ENCODE results near the gene TBC1D4. TPM values are rescaled to one million over a fixed set of nuclear protein-coding genes. Genes with fewer than 3 reads are reported as not detected.
A peak's percentile ranks its signal among the peaks of the same experiment; 100 is the strongest.

The TBC1D4 gene, protein sequence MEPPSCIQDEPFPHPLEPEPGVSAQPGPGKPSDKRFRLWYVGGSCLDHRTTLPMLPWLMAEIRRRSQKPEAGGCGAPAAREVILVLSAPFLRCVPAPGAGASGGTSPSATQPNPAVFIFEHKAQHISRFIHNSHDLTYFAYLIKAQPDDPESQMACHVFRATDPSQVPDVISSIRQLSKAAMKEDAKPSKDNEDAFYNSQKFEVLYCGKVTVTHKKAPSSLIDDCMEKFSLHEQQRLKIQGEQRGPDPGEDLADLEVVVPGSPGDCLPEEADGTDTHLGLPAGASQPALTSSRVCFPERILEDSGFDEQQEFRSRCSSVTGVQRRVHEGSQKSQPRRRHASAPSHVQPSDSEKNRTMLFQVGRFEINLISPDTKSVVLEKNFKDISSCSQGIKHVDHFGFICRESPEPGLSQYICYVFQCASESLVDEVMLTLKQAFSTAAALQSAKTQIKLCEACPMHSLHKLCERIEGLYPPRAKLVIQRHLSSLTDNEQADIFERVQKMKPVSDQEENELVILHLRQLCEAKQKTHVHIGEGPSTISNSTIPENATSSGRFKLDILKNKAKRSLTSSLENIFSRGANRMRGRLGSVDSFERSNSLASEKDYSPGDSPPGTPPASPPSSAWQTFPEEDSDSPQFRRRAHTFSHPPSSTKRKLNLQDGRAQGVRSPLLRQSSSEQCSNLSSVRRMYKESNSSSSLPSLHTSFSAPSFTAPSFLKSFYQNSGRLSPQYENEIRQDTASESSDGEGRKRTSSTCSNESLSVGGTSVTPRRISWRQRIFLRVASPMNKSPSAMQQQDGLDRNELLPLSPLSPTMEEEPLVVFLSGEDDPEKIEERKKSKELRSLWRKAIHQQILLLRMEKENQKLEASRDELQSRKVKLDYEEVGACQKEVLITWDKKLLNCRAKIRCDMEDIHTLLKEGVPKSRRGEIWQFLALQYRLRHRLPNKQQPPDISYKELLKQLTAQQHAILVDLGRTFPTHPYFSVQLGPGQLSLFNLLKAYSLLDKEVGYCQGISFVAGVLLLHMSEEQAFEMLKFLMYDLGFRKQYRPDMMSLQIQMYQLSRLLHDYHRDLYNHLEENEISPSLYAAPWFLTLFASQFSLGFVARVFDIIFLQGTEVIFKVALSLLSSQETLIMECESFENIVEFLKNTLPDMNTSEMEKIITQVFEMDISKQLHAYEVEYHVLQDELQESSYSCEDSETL (N-terminal part only)
- total RNA-seq, result 10 to 100 TPM; 14.9 to 20.8 (median 16.6) TPM

DNA sequence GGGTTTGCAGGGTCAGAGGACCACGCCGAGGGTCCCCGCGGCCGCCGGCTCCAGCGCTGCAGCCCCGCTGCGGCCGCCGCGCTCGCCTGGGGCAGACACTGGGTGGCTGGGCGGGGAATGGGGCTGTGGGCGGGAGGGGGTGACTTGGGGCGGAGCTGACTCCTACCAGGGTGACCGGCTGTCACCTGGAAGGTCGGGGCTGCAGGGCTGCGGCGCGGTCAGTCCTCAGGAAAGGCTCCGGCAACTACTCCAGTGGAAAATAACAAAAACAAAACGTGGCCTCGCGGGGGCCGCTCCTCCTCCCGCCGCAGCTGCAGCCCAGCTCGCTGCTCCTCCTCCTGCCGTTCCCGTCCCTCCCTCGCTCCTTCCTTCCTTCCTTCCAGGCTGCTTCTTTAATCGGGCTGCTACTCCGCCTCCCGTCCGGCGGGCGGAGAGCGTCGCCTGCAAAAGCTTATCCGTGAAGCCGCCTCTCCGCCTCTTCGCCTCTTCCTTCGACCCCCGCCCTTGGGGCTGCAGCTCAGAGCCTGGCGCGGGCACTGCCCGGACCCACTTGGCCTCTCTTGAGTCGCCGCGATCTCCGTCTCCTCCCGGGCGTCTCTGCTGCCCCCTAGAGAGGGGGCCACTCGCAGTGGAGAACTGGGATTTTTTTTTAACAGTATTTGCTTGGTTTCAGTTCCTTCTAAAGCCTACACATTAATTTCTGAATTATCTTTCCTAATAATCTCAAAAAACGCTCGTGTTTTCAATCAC is at the start of gene TBC1D4:
Gene TBC1D4, minus strand, starts transcription at position 100 of the 750 bp plus-strand sequence. CDS start 402 bp downstream, outside the sequence.
- peaks cover 0 to 43% (median 3%) of the 10 kb centered on the region in 3 donors for H3K4me1 ChIP-seq
- intact Hi-C loops (cut with DNase I), result loop anchor here (5.0 kb wide), 2 partner anchors 65 to 110 kb away; partner anchors contain the start of gene UCHL3
- no peaks in the 10 kb centered on the region for H3K27me3 ChIP-seq
- H3K4me3 ChIP-seq, result peak within 1 kb of the TSS; percentile 73 to 97 (median 86)
- DNase-seq, result peak; percentile 22
- peak within 1 kb of the TSS; percentile 79 to 85 (median 84) for H3K27ac ChIP-seq
- no peaks in the 10 kb centered on the region for H3K9me3 ChIP-seq
- no peaks in the 10 kb centered on the region for H3K36me3 ChIP-seq
- no peak for TF ChIP-seq POLR2A (IDR thresholded peaks at IDR 0.05)
- TF ChIP-seq, protein P1, sequence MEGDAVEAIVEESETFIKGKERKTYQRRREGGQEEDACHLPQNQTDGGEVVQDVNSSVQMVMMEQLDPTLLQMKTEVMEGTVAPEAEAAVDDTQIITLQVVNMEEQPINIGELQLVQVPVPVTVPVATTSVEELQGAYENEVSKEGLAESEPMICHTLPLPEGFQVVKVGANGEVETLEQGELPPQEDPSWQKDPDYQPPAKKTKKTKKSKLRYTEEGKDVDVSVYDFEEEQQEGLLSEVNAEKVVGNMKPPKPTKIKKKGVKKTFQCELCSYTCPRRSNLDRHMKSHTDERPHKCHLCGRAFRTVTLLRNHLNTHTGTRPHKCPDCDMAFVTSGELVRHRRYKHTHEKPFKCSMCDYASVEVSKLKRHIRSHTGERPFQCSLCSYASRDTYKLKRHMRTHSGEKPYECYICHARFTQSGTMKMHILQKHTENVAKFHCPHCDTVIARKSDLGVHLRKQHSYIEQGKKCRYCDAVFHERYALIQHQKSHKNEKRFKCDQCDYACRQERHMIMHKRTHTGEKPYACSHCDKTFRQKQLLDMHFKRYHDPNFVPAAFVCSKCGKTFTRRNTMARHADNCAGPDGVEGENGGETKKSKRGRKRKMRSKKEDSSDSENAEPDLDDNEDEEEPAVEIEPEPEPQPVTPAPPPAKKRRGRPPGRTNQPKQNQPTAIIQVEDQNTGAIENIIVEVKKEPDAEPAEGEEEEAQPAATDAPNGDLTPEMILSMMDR (IDR thresholded peaks at IDR 0.05), result peak; percentile 69 to 82 (median 76)
- WGBS, 2 donors, result 0 to 1% methylated on average over 35 to 41 of the region's 58 CpGs

DNA sequence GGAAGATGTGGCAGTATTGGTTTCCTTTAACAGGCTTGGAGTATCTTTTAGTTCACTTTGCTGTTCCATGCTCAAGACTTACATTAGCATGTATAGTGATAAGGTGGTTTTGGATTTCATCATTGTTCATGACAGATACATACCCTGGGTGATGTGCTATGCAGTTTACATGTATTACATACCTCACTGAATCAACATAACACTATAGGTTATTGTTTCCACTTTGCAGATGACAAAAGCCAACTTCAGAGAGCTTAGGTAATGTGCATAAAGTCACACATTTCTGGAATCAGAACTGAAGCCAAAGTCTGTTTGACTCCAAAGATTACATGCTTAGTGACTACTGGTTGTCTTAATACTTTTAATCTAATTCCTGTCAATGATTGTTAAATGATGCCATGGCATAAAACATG is 48.6 kb upstream of the TBC1D4 start:
- Histone ChIP-seq H3K9me3 (no peaks in the 10 kb centered on the region), H3K4me1 (peaks cover 0 to 5% (median 0%) of the 10 kb centered on the region in 3 donors), H3K36me3 (peaks cover 0 to 63% (median 0%) of the 10 kb centered on the region in 3 donors), H3K27ac (no peak overlapping the region), H3K27me3 (no peaks in the 10 kb centered on the region), H3K4me3 (no peak overlapping the region)
- TF ChIP-seq POLR2A (IDR thresholded peaks at IDR 0.05), result no peak
- TF ChIP-seq, protein P1 (IDR thresholded peaks at IDR 0.05), result no peak
- intact Hi-C loops (cut with DNase I), result no loop called here
- no peak for DNase-seq

DNA sequence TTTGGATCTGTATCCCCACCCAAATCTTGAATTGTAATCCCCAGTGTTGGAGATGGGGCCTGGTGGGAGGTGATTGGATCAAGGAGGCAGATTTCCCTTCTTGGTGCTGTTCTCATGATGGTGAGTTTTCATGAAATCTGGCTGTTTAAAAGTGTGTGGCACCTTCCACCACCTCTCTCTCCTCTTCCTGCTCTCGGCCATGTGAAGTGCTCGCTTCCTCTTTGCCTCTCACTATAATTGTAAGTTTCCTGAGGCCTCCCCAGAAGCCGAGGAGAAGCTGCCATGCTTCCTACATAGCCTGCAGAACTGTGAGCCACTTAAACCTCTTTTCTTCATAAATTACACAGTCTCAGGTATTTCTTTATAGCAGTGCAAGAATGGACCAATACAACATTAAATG is 40.0 kb upstream of the TBC1D4 start:
- no peaks in the 10 kb centered on the region for H3K4me1 ChIP-seq
- 54 to 88% methylated on average over 2 to 3 of the region's 3 CpGs for WGBS, 2 donors
- peaks cover 0 to 18% (median 0%) of the 10 kb centered on the region in 3 donors for H3K36me3 ChIP-seq
- DNase-seq, result no peak
- no peak for TF ChIP-seq POLR2A (IDR thresholded peaks at IDR 0.05)
- TF ChIP-seq, protein P1 (IDR thresholded peaks at IDR 0.05), result no peak
- intact Hi-C loops (cut with DNase I), result no loop called here
- H3K9me3 ChIP-seq, result no peaks in the 10 kb centered on the region
- H3K27ac ChIP-seq, result no peak overlapping the region
- H3K27me3 ChIP-seq, result no peaks in the 10 kb centered on the region
- H3K4me3 ChIP-seq, result no peak overlapping the region

DNA sequence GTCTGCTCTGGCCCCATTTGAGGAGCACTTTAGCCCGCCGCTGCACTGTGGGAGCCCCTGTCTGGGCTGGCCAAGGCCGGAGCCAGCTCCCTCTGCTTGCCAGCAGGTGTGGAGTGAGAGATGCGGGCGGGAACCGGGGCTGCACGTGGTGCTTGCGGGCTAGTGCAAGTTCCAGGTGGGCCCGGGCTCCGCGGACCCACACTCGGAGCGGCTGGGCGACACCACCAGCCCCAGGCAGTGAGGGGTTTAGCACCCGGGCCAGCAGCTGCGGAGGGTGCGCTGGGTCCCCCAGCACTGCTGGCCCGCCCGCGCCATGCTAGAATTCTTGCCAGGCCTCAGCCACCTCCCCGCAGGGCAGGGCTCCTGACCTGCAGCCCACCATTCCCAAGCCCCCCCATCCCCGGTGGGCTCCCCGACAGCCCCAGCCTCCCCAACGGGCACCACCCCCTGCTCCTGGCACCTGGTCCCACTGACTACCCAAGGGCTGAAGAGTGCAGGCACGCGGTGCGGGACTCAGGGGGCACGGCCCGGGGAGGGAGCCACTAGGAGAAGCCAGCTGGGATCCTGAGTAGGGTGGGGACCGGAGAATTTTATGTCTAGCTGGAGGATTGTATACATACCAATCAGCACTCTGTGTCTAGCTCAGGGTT is 36.6 kb upstream of the TBC1D4 start:
- Histone ChIP-seq H3K36me3 (no peaks in the 10 kb centered on the region), H3K4me3 (no peak overlapping the region), H3K27ac (no peak overlapping the region), H3K27me3 (no peaks in the 10 kb centered on the region), H3K4me1 (no peaks in the 10 kb centered on the region), H3K9me3 (no peaks in the 10 kb centered on the region)
- 80 to 95% methylated on average over 1 to 8 of the region's 30 CpGs for WGBS, 2 donors
- no peak for TF ChIP-seq POLR2A (IDR thresholded peaks at IDR 0.05)
- TF ChIP-seq, protein P1 (IDR thresholded peaks at IDR 0.05), result no peak
- intact Hi-C loops (cut with DNase I), result no loop called here
- DNase-seq, result no peak

Measured in esophagus squamous epithelium (tissue), 5 donors.